Astrocyte (in vitro differentiated cells and primary cell): Measurements from ENCODE around the gene SULT2A1. TPM values are rescaled to one million over a fixed set of nuclear protein-coding genes. Genes with fewer than 3 reads are reported as not detected.

ENCODE experiments used
- DNase-seq: peaks from one replicate; pipeline ENCODE4 v3.0.0-alpha.2; 2010; ENCODE audit warnings: low read depth
- FAIRE-seq: peaks from 2 replicates; lab custom pipeline; 2011; peaks lifted over from hg19 to GRCh38; lab: Jason Lieb, UNC
- H2AFZ ChIP-seq: 2 replicates; pipeline ENCODE4 v1.6.0; 2012; ENCODE audit warnings: low read depth, low read length, inconsistent platforms
- H3K27ac ChIP-seq: 2 replicates; pipeline ENCODE4 v1.5.1; 2011; ENCODE audit warnings: low read depth, low read length, inconsistent platforms
- H3K27me3 ChIP-seq: 2 replicates; pipeline ENCODE4 v1.6.0; 2011; ENCODE audit warnings: low read length, inconsistent platforms; ENCODE audit not compliant: insufficient read depth
- H3K36me3 ChIP-seq: 2 replicates; pipeline ENCODE4 v1.5.1; 2011; ENCODE audit warnings: low read length, inconsistent platforms; ENCODE audit not compliant: insufficient read depth
- H3K4me1 ChIP-seq: 2 replicates; pipeline ENCODE4 v1.5.1; 2011; ENCODE audit warnings: low read length, inconsistent platforms; ENCODE audit not compliant: insufficient read depth
- H3K4me2 ChIP-seq: 2 replicates; pipeline ENCODE4 v1.6.0; 2012; ENCODE audit warnings: low read length, inconsistent platforms
- H3K4me3 ChIP-seq: 2 replicates; pipeline ENCODE4 v1.5.1; 2011; ENCODE audit warnings: low read depth, mild to moderate bottlenecking, low read length, inconsistent platforms; ENCODE audit not compliant: insufficient read depth
- H3K79me2 ChIP-seq: 2 replicates; pipeline ENCODE4 v1.6.0; 2012; ENCODE audit warnings: mild to moderate bottlenecking, low read length, inconsistent platforms; ENCODE audit not compliant: insufficient read depth
- H3K9ac ChIP-seq: 2 replicates; pipeline ENCODE4 v1.6.0; 2012; ENCODE audit warnings: mild to moderate bottlenecking, low read length, inconsistent platforms
- H3K9me3 ChIP-seq: 2 replicates; pipeline ENCODE4 v1.5.1; 2012; ENCODE audit warnings: low read depth, mild to moderate bottlenecking, low read length, inconsistent platforms; ENCODE audit not compliant: insufficient read depth
- H4K20me1 ChIP-seq: 2 replicates; pipeline ENCODE4 v1.6.0; 2012; ENCODE audit warnings: low read length, inconsistent platforms; ENCODE audit not compliant: insufficient read depth
- H3K27ac Mint-ChIP-seq: one replicate; pipeline ENCODE4 v1.8.0; 2021; ENCODE audit warnings: mild to moderate bottlenecking, mixed read lengths; ENCODE audit not compliant: unreplicated experiment
- H3K27me3 Mint-ChIP-seq: one replicate; pipeline ENCODE4 v1.8.0; 2021; ENCODE audit warnings: low read depth, mixed read lengths; ENCODE audit not compliant: unreplicated experiment
- H3K36me3 Mint-ChIP-seq: one replicate; pipeline ENCODE4 v1.8.0; 2021; ENCODE audit warnings: low read depth, mixed read lengths; ENCODE audit not compliant: unreplicated experiment
- H3K4me1 Mint-ChIP-seq: one replicate; pipeline ENCODE4 v1.8.0; 2021; ENCODE audit warnings: low read depth, mixed read lengths; ENCODE audit not compliant: unreplicated experiment
- H3K4me3 Mint-ChIP-seq: one replicate; pipeline ENCODE4 v1.8.0; 2021; ENCODE audit warnings: mild to moderate bottlenecking, moderate library complexity, mixed read lengths; ENCODE audit not compliant: unreplicated experiment
- H3K9me3 Mint-ChIP-seq: one replicate; pipeline ENCODE4 v1.8.0; 2021; ENCODE audit warnings: mild to moderate bottlenecking, mixed read lengths; ENCODE audit not compliant: unreplicated experiment
- EZH2 ChIP-seq: IDR thresholded peaks from 2 replicates; pipeline ENCODE4 v1.6.1; 2012; ENCODE audit warnings: mild to moderate bottlenecking, low read length, inconsistent platforms; ENCODE audit not compliant: insufficient read depth
- total RNA-seq: library from RNA; stranded (reverse); gene quantifications from 2 replicates; pipeline ENCODE4 v1.2.1, GENCODE V29; 2021
- TF ChIP-seq, protein P1 (sequence below): IDR thresholded peaks from 2 replicates; pipeline ENCODE4 v1.5.1; 2011; ENCODE audit warnings: low read depth, mild to moderate bottlenecking, inconsistent platforms, low read length, moderate library complexity; ENCODE audit not compliant: insufficient read depth

SULT2A1 gene
- total RNA-seq, 1 donor from 2014 or later = not detected

DNA sequence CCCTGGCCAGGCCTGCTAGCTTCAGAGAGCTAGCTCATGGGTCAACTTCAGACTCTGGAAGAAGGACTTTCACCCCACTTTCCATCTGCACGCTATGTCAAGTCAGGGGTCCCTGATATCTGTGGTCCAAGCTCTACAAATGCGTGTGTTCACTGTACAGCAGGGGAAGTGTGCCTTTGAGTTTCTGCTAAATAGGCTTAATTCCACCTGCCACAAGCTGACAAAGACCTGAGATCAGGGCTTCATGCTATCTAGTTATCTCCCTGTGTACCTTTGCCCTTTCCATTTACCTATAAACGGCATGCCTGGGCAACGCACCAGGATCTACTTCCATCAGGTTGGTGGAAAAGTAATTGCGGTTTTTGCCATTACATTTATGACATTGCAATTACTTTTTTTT lies 10.7 kb upstream of the SULT2A1 start:
- no peaks in the 10 kb centered on the region for H4K20me1 ChIP-seq
- H3K4me1 ChIP-seq = no peaks in the 10 kb centered on the region
- Mint-ChIP-seq H3K4me1 (no peaks in the 10 kb centered on the region), H3K9me3 (peaks cover 4% of the 10 kb centered on the region), H3K36me3 (no peaks in the 10 kb centered on the region), H3K4me3 (no peak overlapping the region), H3K27ac (no peak overlapping the region), H3K27me3 (no peaks in the 10 kb centered on the region)
- no peak overlapping the region for H3K4me3 ChIP-seq
- peaks cover 3% of the 10 kb centered on the region for H3K9me3 ChIP-seq
- H2AFZ ChIP-seq = no peak overlapping the region
- H3K36me3 ChIP-seq = no peaks in the 10 kb centered on the region
- H3K79me2 ChIP-seq = no peaks in the 10 kb centered on the region
- H3K9ac ChIP-seq = no peak overlapping the region
- no peak overlapping the region for H3K4me2 ChIP-seq
- H3K27me3 ChIP-seq = no peaks in the 10 kb centered on the region
- no peak for TF ChIP-seq EZH2
- TF ChIP-seq, protein P1, sequence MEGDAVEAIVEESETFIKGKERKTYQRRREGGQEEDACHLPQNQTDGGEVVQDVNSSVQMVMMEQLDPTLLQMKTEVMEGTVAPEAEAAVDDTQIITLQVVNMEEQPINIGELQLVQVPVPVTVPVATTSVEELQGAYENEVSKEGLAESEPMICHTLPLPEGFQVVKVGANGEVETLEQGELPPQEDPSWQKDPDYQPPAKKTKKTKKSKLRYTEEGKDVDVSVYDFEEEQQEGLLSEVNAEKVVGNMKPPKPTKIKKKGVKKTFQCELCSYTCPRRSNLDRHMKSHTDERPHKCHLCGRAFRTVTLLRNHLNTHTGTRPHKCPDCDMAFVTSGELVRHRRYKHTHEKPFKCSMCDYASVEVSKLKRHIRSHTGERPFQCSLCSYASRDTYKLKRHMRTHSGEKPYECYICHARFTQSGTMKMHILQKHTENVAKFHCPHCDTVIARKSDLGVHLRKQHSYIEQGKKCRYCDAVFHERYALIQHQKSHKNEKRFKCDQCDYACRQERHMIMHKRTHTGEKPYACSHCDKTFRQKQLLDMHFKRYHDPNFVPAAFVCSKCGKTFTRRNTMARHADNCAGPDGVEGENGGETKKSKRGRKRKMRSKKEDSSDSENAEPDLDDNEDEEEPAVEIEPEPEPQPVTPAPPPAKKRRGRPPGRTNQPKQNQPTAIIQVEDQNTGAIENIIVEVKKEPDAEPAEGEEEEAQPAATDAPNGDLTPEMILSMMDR = no peak
- no peak overlapping the region for H3K27ac ChIP-seq
- DNase-seq (no peak), FAIRE-seq (no peak)

DNA sequence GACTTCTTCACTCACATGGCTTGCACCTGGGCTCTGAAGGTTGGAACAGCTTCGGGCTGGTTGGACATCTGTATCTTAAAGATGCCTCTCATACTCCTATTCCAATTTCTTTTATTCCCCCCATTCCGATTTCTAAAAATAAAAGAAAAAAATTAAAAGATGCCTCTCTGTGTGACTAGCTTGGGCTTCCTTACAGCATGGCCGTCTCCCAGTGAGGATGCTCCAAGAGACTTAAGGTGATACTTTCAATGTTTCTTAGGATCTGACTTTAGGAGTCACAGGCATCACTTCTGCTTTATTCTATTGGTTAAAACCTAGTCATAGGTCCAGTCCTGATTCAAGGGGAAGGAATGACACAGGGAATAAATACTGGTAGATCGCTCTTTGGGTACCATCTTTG lies 9.9 kb upstream of the SULT2A1 start:
- Histone ChIP-seq H3K4me3 (no peak overlapping the region), H3K9ac (no peak overlapping the region), H4K20me1 (no peaks in the 10 kb centered on the region), H3K36me3 (no peaks in the 10 kb centered on the region), H3K79me2 (no peaks in the 10 kb centered on the region), H3K9me3 (peaks cover 3% of the 10 kb centered on the region), H3K4me1 (no peaks in the 10 kb centered on the region), H2AFZ (no peak overlapping the region), H3K4me2 (no peak overlapping the region), H3K27me3 (no peaks in the 10 kb centered on the region), H3K27ac (no peak overlapping the region)
- no peaks in the 10 kb centered on the region for H3K27me3 Mint-ChIP-seq
- H3K27ac Mint-ChIP-seq = no peak overlapping the region
- no peak overlapping the region for H3K4me3 Mint-ChIP-seq
- no peaks in the 10 kb centered on the region for H3K4me1 Mint-ChIP-seq
- FAIRE-seq (no peak), DNase-seq (no peak)
- no peaks in the 10 kb centered on the region for H3K36me3 Mint-ChIP-seq
- H3K9me3 Mint-ChIP-seq = peaks cover 4% of the 10 kb centered on the region
- TF ChIP-seq, protein P1 = no peak
- no peak for TF ChIP-seq EZH2

DNA sequence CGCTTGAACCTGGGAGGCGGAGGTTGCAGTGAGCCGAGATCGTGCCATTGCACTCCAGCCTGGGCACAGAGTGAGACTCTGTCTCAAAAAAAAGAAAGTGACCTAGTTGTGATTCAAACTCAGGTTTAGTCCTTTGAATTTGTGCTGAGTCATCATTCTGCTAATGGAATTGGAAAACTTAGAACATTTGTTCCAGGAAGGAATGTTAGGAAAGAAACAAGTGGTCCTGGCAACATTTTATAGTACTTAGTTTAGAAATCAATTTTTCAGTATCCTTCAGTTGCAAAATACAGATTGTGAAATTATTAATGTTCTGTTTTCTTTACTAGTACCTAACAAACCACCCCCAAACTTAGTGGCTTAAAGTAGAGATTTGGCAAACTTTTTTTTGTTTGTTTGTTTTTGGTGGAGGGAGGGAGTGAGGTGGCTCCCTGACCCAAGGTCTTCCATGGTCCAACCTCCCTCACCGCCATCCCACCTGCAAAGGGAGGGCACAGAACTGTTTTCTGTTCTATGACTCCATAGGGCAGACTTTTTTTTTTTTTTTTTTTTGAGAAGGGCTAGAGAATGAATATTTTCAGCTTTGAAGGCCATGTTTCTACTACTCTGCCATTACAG lies 9.2 kb upstream of the SULT2A1 start:
- H3K4me3 Mint-ChIP-seq = no peak overlapping the region
- H3K4me1 ChIP-seq = no peaks in the 10 kb centered on the region
- H3K9ac ChIP-seq = no peak overlapping the region
- H3K9me3 ChIP-seq = peaks cover 3% of the 10 kb centered on the region
- no peak overlapping the region for H3K27ac ChIP-seq
- no peak for FAIRE-seq
- no peak for DNase-seq
- H4K20me1 ChIP-seq = no peaks in the 10 kb centered on the region
- no peak overlapping the region for H2AFZ ChIP-seq
- no peak overlapping the region for H3K27ac Mint-ChIP-seq
- H3K4me2 ChIP-seq = no peak overlapping the region
- no peak overlapping the region for H3K4me3 ChIP-seq
- peaks cover 4% of the 10 kb centered on the region for H3K9me3 Mint-ChIP-seq
- H3K36me3 Mint-ChIP-seq = no peaks in the 10 kb centered on the region
- H3K36me3 ChIP-seq = no peaks in the 10 kb centered on the region
- no peaks in the 10 kb centered on the region for H3K79me2 ChIP-seq
- no peaks in the 10 kb centered on the region for H3K27me3 ChIP-seq
- H3K27me3 Mint-ChIP-seq = no peaks in the 10 kb centered on the region
- TF ChIP-seq, protein P1 = no peak
- TF ChIP-seq EZH2 = no peak
- H3K4me1 Mint-ChIP-seq = no peaks in the 10 kb centered on the region
